IPS-18a (cell line): ENCODE measurements around the gene TDRD9.

Experiments used
- H3K27ac ChIP-seq: one replicate; pipeline ENCODE4 v1.5.1; 2013; ENCODE audit warnings: low read length
- H3K27me3 ChIP-seq: one replicate; pipeline ENCODE4 v1.6.1; 2013; ENCODE audit warnings: mild to moderate bottlenecking, low read length; ENCODE audit not compliant: control insufficient read depth, insufficient read depth
- H3K36me3 ChIP-seq: one replicate; pipeline ENCODE4 v1.6.1; 2013; ENCODE audit warnings: low read depth, low read length; ENCODE audit not compliant: control insufficient read depth
- H3K4me1 ChIP-seq: one replicate; pipeline ENCODE4 v1.6.1; 2013; ENCODE audit warnings: low read depth, low read length; ENCODE audit not compliant: control insufficient read depth
- H3K4me3 ChIP-seq: one replicate; pipeline ENCODE4 v1.5.1; 2013; ENCODE audit warnings: low read length
- H3K9ac ChIP-seq: one replicate; pipeline ENCODE4 v1.6.1; 2013; ENCODE audit warnings: mild to moderate bottlenecking, low read length, moderate library complexity
- H3K9me3 ChIP-seq: one replicate; pipeline ENCODE4 v1.6.1; 2013; ENCODE audit warnings: low read depth, low read length; ENCODE audit not compliant: control insufficient read depth

The TDRD9 gene

GRCh38 chr14:104069541-104069940, 141.3 kb downstream of the TDRD9 start:
- Histone ChIP-seq H3K27me3 (no peaks in the 10 kb centered on the region), H3K4me1 (no peaks in the 10 kb centered on the region), H3K9ac (no peak overlapping the region), H3K36me3 (no peaks in the 10 kb centered on the region), H3K27ac (no peak overlapping the region), H3K9me3 (no peaks in the 10 kb centered on the region), H3K4me3 (no peak overlapping the region)

- H3K9me3 ChIP-seq: no peaks in the 10 kb centered on the region
- no peak overlapping the region for H3K4me3 ChIP-seq
- H3K27ac ChIP-seq: no peak overlapping the region
- H3K27me3 ChIP-seq: no peaks in the 10 kb centered on the region
- H3K9ac ChIP-seq: no peak overlapping the region
- H3K4me1 ChIP-seq: no peaks in the 10 kb centered on the region
- H3K36me3 ChIP-seq: no peaks in the 10 kb centered on the region
These were observed 144.3 kb downstream of the TDRD9 start for GRCh38 chr14:104072586-104072985.

DNA sequence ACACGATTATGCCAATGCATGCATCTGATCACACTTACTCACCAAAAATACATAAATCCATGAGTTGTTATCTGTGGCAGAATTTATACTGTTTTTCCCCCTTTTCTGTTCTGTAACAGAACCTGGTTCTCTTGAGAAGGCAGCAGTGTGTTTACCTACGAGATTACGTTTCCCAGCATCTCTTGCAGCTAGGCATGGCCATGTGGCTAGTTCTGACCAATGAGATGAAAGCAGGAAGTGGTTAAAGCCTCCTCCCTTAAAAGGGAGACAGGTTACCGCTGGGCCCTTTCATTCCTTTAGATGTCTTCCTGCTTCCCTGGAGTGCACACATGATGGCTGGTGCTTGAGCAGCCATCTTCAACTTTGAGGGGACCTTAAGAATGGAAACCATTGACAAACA, 145.5 kb downstream of the TDRD9 start:
- Histone ChIP-seq H3K36me3 (no peaks in the 10 kb centered on the region), H3K4me3 (no peak overlapping the region), H3K4me1 (no peaks in the 10 kb centered on the region), H3K27me3 (no peaks in the 10 kb centered on the region), H3K9ac (no peak overlapping the region), H3K27ac (no peak overlapping the region), H3K9me3 (no peaks in the 10 kb centered on the region)

DNA sequence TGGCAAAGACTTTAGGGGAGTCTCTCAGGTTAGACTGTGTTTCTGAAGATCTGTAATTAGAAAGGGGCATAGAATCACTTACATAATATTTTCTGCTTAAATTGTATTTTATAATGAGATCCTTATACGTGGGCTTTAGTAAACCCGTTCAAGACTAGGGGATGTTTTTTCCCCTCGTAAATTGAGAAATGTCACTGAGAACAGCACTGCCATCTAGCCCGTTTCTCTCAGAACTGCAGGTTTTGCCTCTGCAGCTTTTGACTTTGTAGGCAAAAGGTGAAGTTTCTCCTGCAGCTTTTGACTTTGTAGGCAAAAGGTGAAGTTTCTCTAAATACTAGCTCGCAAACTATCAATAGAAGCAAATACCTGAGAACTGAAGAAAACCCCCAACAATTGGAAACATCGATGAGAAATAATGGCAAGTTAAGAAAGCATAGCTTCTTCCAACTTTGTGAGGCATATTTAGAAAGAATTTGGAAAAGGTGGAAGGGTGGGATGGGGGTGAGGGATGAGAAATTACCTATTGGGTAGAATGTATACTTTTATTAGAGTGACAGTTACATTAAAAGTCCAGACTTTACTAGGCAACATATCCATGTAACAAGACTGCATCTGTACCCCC, 147.4 kb downstream of the TDRD9 start:
- Histone ChIP-seq H3K36me3 (no peaks in the 10 kb centered on the region), H3K4me1 (no peaks in the 10 kb centered on the region), H3K4me3 (no peak overlapping the region), H3K27me3 (no peaks in the 10 kb centered on the region), H3K27ac (no peak overlapping the region), H3K9me3 (no peaks in the 10 kb centered on the region), H3K9ac (no peak overlapping the region)

DNA sequence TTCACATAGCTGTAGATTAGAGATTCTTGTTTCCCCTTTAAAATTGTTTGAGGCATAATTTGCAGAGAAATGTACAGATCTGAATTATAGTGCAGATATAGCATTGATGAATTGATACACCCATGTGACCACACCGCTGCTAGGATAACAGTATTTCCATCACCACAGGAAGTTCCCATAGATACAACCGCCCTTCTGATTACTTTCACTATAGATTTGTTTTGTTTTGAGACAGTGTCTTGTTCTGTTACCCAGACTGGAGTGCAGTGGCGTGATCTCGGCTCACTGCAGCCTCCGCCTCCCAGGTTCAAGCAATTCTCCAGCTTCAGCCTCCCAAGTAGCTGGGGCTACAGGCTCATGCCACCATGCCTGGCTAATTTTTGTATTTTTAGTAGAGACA, 148.5 kb downstream of the TDRD9 start:
- Histone ChIP-seq H3K27ac (no peak overlapping the region), H3K4me1 (no peaks in the 10 kb centered on the region), H3K4me3 (no peak overlapping the region), H3K27me3 (no peaks in the 10 kb centered on the region), H3K9ac (no peak overlapping the region), H3K9me3 (no peaks in the 10 kb centered on the region), H3K36me3 (no peaks in the 10 kb centered on the region)

DNA sequence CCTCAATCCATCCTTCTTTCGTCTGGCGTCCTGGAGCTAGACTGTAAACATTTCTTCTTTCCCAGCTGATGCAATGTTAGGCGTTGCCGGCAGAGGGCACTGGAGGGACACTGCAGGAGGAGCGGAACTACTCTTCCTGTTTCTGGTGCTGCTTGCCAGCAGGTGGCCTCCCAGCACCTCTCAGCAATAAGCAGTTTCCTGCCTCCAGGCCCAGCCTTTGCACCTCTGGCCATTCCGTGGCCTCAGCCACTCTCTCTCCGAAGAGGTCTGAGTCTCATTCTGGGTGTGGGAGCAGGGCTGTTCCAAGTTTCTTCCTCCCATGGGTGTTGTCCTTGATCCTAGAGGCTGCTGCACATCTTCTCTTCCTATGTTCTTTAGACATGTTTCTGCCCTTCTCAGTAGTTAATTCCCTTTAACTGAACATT, 149.8 kb downstream of the TDRD9 start:
- Histone ChIP-seq H3K4me1 (no peaks in the 10 kb centered on the region), H3K27me3 (no peaks in the 10 kb centered on the region), H3K36me3 (no peaks in the 10 kb centered on the region), H3K9ac (no peak overlapping the region), H3K4me3 (no peak overlapping the region), H3K9me3 (no peaks in the 10 kb centered on the region), H3K27ac (no peak overlapping the region)

DNA sequence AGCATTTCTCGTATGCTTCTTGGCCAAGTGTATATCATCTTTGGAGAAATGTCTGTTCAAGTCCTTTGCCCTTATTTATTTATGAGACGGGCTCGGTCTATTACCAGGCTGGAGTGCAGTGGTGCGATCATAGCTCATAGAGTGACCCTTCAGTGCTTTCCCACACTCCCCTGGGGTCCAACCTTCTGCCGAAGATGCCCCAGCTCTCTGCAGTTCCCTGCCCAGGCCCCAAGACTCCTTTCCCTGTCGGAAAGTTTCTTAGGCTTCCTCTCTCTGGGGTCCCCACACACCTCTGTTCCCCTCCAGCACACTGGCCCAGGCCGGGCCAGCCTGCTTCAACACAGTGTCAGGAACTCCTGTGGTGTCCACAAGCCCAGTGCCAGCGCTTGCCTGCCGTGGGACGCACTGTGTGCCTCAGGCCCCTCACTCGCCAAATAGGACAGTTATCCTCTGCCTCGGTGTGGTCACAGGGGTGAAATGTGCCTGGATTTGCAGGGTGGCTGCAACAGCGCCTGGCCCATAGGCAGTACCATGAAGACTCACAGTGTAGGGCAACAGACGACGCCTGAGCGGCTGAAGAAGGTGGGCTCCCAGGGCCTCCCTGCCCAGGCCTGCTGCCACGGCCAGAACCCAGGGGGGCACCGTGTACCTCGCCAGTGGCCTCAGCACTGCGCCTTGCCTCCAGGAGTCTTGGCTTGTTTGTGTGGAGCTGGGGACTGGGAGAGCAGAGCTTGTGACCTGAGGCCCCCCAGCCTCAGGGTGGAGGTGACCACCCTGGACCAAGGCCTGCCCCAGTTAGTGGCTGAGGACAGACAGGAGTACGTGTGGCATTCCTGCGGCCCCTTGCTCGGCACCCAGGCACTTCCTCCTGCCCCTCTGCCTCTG, 152.4 kb downstream of the TDRD9 start:
- H3K4me1 ChIP-seq: no peaks in the 10 kb centered on the region

DNA sequence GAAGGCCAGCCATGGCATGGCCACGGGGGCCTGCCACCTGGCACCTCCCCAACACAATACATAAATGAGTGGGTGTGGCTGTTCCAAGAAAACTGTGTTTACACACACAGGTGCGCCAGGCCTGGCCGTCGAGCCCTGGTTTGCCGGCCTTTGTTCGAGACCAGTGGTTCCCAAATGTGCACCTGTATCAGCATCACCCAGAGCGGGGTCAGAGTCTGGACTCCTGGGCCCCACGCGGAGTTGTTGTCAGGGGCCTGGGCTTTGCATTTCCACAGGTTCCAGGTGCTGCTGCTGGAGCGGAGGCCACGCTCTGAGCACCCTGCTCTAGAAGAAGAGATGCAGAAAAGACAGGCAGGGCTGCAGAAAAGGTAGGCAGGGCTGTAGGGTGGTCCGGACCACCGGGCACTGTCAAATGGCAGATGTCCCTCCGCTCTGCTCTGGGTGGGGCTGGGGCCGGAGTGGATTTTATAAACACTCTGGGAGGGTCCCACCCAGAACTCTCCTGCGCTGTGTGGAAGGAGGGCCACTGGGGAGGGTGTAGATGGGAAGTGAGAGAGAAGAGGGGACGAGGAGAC, 153.1 kb downstream of the TDRD9 start:
- Histone ChIP-seq H3K4me3 (no peak overlapping the region), H3K9ac (no peak overlapping the region), H3K27me3 (no peaks in the 10 kb centered on the region), H3K27ac (no peak overlapping the region), H3K36me3 (no peaks in the 10 kb centered on the region), H3K4me1 (no peaks in the 10 kb centered on the region), H3K9me3 (no peaks in the 10 kb centered on the region)

More for the DNA sequence above, 152.4 kb downstream of the TDRD9 start:
- Histone ChIP-seq H3K27me3 (no peaks in the 10 kb centered on the region), H3K9ac (no peak overlapping the region), H3K36me3 (no peaks in the 10 kb centered on the region), H3K9me3 (no peaks in the 10 kb centered on the region), H3K27ac (no peak overlapping the region), H3K4me3 (no peak overlapping the region)

DNA sequence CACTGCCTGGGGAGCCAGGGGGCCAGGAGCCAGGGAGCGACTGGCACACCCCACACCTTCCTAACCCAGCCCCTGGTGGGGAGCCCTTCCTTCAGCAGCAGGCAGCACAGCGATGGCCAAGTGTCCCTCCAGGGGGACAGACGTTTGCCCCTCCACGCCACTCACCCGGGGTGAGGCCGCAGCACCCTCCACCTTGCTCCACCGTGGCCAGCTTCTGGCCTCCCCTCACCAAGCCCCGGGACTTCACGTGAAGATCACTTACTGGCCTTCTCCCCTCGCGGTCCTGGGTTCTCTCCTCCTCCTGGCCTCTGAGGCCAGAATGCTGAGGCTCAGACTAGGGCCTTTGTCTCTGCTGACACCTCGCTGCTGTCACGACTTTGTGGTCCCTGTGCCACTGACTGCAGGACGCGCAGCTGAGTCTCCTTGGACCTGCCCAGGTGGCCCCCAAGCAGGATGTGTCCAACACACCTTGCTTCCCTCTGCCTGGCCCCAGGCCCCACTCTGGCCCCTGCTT, 153.8 kb downstream of the TDRD9 start:
- Histone ChIP-seq H3K4me1 (no peaks in the 10 kb centered on the region), H3K9me3 (no peaks in the 10 kb centered on the region), H3K4me3 (no peak overlapping the region), H3K9ac (no peak overlapping the region), H3K27me3 (no peaks in the 10 kb centered on the region), H3K36me3 (no peaks in the 10 kb centered on the region), H3K27ac (no peak overlapping the region)

DNA sequence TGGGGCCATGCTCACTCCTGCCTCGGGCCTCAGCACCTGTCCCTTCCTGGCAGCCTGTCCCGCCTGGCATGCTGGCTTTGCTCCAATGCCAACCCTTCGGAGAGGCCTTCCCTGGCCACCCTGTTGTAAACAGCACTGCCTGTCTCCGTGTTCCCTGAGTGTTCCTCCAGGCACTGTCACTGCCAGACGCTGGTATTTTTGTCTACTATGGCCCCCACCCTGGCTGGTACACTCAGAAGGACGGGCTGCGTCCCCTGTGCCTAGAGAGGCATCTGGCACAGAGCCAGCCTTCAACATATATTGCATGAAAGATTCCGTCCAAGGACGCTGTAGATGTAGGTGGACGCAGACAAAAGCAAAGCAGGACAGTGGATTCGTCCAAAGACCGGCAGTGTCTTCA, 154.6 kb downstream of the TDRD9 start:
- Histone ChIP-seq H3K36me3 (no peaks in the 10 kb centered on the region), H3K4me1 (no peaks in the 10 kb centered on the region), H3K4me3 (no peak overlapping the region), H3K9ac (no peak overlapping the region), H3K27me3 (no peaks in the 10 kb centered on the region), H3K27ac (no peak overlapping the region), H3K9me3 (no peaks in the 10 kb centered on the region)

GRCh38 chr14:104084251-104085002, 156.2 kb downstream of the TDRD9 start:
- H3K4me3 ChIP-seq: no peak overlapping the region
- H3K27ac ChIP-seq: no peak overlapping the region
- H3K4me1 ChIP-seq: no peaks in the 10 kb centered on the region
- H3K9me3 ChIP-seq: no peaks in the 10 kb centered on the region
- no peak overlapping the region for H3K9ac ChIP-seq
- H3K36me3 ChIP-seq: no peaks in the 10 kb centered on the region
- no peaks in the 10 kb centered on the region for H3K27me3 ChIP-seq
